DOHH2 (cell line): ENCODE data around the gene OR9Q2.

Experiments
- H3F3A ChIP-seq: fragments of 200-600 bp; sonication (generic), shearing (Covaris generic); 2 replicates; pipeline ENCODE4 v1.6.0; 2016; ENCODE audit warnings: antibody characterized with exemption, mild to moderate bottlenecking; ENCODE audit not compliant: control insufficient read depth, insufficient read depth
- H3K27ac ChIP-seq: fragments of 200-600 bp; sonication (generic); 2 replicates; pipeline ENCODE4 v1.5.1; 2014; ENCODE audit warnings: low read depth, mild to moderate bottlenecking, low read length, moderate library complexity
- H3K27me3 ChIP-seq: fragments of 200-600 bp; sonication (generic); 2 replicates; pipeline ENCODE4 v1.6.1; 2014; ENCODE audit warnings: mild to moderate bottlenecking, low read length, mixed read lengths; ENCODE audit not compliant: control insufficient read depth
- H3K36me3 ChIP-seq: fragments of 200-600 bp; sonication (generic); 2 replicates; pipeline ENCODE4 v1.6.1; 2014; ENCODE audit warnings: mild to moderate bottlenecking, low read length, moderate library complexity, mixed read lengths; ENCODE audit not compliant: control insufficient read depth
- H3K4me1 ChIP-seq: fragments of 200-600 bp; sonication (generic); 2 replicates; pipeline ENCODE4 v1.6.1; 2014; ENCODE audit warnings: mild to moderate bottlenecking, low read length, mixed read lengths; ENCODE audit not compliant: control insufficient read depth
- H3K4me2 ChIP-seq: fragments of 200-600 bp; sonication (generic); 2 replicates; pipeline ENCODE4 v1.6.0; 2014; ENCODE audit warnings: mild to moderate bottlenecking, low read length, moderate library complexity
- H3K4me3 ChIP-seq: fragments of 200-600 bp; sonication (generic); 2 replicates; pipeline ENCODE4 v1.5.1; 2014; ENCODE audit warnings: mild to moderate bottlenecking, low read length, mixed read lengths
- H3K79me2 ChIP-seq: fragments of 200-600 bp; sonication (generic); 2 replicates; pipeline ENCODE4 v1.6.1; 2014; ENCODE audit warnings: mild to moderate bottlenecking, low read length, mixed read lengths; ENCODE audit not compliant: control insufficient read depth
- H3K9me2 ChIP-seq: fragments of 200-600 bp; sonication (generic); replicated peaks from 2 replicates; pipeline ENCODE4 v1.6.1; 2014; ENCODE audit warnings: mild to moderate bottlenecking, low read length, mixed read lengths; ENCODE audit not compliant: control insufficient read depth
- H3K9me3 ChIP-seq: fragments of 200-600 bp; sonication (generic); 2 replicates; pipeline ENCODE4 v1.6.1; 2014; ENCODE audit warnings: antibody characterized with exemption, low read length, mixed read lengths; ENCODE audit not compliant: control insufficient read depth, insufficient read depth
- H4K20me1 ChIP-seq: fragments of 200-600 bp; sonication (generic); 2 replicates; pipeline ENCODE4 v1.6.0; 2014; ENCODE audit warnings: low read depth, mild to moderate bottlenecking, antibody characterized with exemption, low read length, moderate library complexity; ENCODE audit not compliant: control insufficient read depth, insufficient read depth
- EZH2phosphoT487 ChIP-seq: fragments of 200-600 bp; sonication (generic); IDR thresholded peaks from 2 replicates; pipeline ENCODE4 v1.6.1; 2017; ENCODE audit warnings: borderline replicate concordance, mild to moderate bottlenecking, antibody characterized with exemption, low read length, moderate library complexity, mixed read lengths
- TF ChIP-seq, protein P1 (sequence below): fragments of 200-600 bp; sonication (generic); IDR thresholded peaks from one replicate; pipeline ENCODE4 v1.5.1; 2014; ENCODE audit warnings: antibody characterized with exemption, mild to moderate bottlenecking, low read depth, low read length; ENCODE audit not compliant: poor library complexity, severe bottlenecking

OR9Q2 gene

GRCh38 chr11:58222721-58223120 is 33.9 kb downstream of the OR9Q2 start:
- no peaks in the 10 kb centered on the region for H3K27me3 ChIP-seq
- no peaks in the 10 kb centered on the region for H3K4me1 ChIP-seq
- no peaks in the 10 kb centered on the region for H3K36me3 ChIP-seq
- H3K9me3 ChIP-seq = no peaks in the 10 kb centered on the region
- no peak overlapping the region for H3K27ac ChIP-seq
- no peak for TF ChIP-seq EZH2phosphoT487
- TF ChIP-seq, protein P1, sequence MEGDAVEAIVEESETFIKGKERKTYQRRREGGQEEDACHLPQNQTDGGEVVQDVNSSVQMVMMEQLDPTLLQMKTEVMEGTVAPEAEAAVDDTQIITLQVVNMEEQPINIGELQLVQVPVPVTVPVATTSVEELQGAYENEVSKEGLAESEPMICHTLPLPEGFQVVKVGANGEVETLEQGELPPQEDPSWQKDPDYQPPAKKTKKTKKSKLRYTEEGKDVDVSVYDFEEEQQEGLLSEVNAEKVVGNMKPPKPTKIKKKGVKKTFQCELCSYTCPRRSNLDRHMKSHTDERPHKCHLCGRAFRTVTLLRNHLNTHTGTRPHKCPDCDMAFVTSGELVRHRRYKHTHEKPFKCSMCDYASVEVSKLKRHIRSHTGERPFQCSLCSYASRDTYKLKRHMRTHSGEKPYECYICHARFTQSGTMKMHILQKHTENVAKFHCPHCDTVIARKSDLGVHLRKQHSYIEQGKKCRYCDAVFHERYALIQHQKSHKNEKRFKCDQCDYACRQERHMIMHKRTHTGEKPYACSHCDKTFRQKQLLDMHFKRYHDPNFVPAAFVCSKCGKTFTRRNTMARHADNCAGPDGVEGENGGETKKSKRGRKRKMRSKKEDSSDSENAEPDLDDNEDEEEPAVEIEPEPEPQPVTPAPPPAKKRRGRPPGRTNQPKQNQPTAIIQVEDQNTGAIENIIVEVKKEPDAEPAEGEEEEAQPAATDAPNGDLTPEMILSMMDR = no peak
- no peaks in the 10 kb centered on the region for H3K79me2 ChIP-seq
- H3F3A ChIP-seq = no peaks in the 10 kb centered on the region
- H3K9me2 ChIP-seq = no peaks in the 10 kb centered on the region
- H3K4me3 ChIP-seq = no peak overlapping the region
- no peak overlapping the region for H3K4me2 ChIP-seq
- H4K20me1 ChIP-seq = no peaks in the 10 kb centered on the region

DNA sequence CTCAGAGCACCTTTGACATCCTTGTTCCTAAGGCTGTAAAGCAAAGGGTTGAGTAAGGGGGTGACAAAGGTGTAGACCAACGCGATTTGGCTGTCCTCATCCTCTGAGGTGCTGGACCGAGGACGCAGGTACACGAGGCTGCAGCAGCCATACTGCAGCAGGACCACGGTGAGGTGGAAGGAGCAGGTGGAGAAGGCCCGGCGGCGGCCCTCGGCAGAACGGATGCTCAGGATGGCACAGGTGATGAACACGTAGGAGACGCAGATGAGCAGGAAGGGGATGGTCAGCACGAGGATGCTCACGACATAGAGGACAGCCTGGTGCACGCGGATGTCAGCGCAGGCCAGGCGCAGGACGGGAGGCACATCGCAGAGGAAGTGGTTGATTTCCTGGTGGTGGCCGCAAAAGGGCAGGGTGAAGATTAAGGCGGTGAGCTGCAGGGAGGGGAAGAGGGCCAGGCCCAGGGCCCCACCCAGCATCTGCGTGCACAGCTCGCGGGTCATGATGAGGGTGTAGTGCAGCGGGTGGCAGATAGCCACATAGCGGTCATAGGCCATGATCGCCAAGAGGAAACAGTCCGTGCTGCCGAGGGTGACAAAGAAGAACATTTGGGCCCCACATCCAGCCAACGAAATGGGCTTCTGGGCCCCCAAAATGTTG is 39.2 kb downstream of the OR9Q2 start:
- Histone ChIP-seq H3K4me1 (no peaks in the 10 kb centered on the region), H3K36me3 (no peaks in the 10 kb centered on the region), H3K9me3 (no peaks in the 10 kb centered on the region), H3K4me2 (no peak overlapping the region), H3K27ac (no peak overlapping the region), H3F3A (no peaks in the 10 kb centered on the region), H4K20me1 (no peaks in the 10 kb centered on the region), H3K4me3 (no peak overlapping the region), H3K79me2 (no peaks in the 10 kb centered on the region), H3K9me2 (no peaks in the 10 kb centered on the region), H3K27me3 (no peaks in the 10 kb centered on the region)
- TF ChIP-seq, protein P1 = no peak
- TF ChIP-seq EZH2phosphoT487 = no peak
